ENCODE data around the gene SLC2A1.

- no peak for TF ChIP-seq CTCF (IDR thresholded peaks at IDR 0.05; ENCODE audit: insufficient read depth, low read depth, low read length)
- no peak for TF ChIP-seq EZH2 (IDR thresholded peaks at IDR 0.05; ENCODE audit: insufficient read depth, low read length)
Measured at GRCh38 chr1:42947965-42948732, 10.5 kb downstream of the SLC2A1 start.
